ENCODE data around the gene FABP6. TPM values are rescaled to one million over a fixed set of nuclear protein-coding genes. Genes with fewer than 3 reads are reported as not detected.
A peak's percentile ranks its signal among the peaks of the same experiment; 100 is the strongest.

Gene FABP6
- total RNA-seq, 1 experiment from 2014 or later = 2.9 TPM

DNA sequence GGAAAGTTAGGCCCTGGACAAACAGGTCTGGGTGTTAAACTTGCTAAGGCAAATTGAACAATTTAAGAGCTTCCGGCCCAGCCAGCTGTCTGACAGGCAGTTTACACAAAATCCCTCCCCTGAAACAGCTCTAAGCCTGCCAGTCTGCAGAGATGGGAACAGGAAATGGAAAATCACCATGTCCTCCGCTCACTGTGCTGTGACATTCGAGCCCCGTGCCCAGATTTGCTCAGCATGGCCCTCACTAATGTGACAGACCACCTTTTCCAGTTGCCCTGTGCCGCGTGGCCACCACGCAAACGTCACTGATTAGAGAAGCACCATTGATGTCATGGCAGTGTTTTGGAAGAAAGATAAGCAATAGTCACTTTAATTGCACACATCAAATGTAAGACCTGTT is 42.1 kb downstream of the FABP6 start:
- H3K36me3 Mint-ChIP-seq = peaks cover 26% of the 10 kb centered on the region
- peaks cover 52% of the 10 kb centered on the region for H3K4me1 Mint-ChIP-seq
- ChIA-PET CTCF (interaction anchor here (0.5 to 1.6 kb wide), 8 partner anchors 10 to 250 kb away, joined by 3 to 10 read pairs (median 4); no protein-coding TSS in a partner anchor), POLR2A (interaction anchor here (1.2 kb wide), 1 partner anchor 62 kb away, joined by 5 read pairs; no protein-coding TSS in a partner anchor)
- H3K27ac Mint-ChIP-seq = peak overlapping the region; percentile 95
- ATAC-seq (peak; percentile 44), DNase-seq (ENCODE audit: low spot score) (no peak)
- no peaks in the 10 kb centered on the region for H3K27me3 Mint-ChIP-seq (ENCODE audit: low read depth)
- H3K4me3 Mint-ChIP-seq = no peak overlapping the region
- no peak for TF ChIP-seq NFATC4 (CRISPR knock-in tag; IDR thresholded peaks at IDR 0.05)
- TF ChIP-seq USF2 (CRISPR knock-in tag; IDR thresholded peaks at IDR 0.05) = no peak
- TF ChIP-seq, protein P1, sequence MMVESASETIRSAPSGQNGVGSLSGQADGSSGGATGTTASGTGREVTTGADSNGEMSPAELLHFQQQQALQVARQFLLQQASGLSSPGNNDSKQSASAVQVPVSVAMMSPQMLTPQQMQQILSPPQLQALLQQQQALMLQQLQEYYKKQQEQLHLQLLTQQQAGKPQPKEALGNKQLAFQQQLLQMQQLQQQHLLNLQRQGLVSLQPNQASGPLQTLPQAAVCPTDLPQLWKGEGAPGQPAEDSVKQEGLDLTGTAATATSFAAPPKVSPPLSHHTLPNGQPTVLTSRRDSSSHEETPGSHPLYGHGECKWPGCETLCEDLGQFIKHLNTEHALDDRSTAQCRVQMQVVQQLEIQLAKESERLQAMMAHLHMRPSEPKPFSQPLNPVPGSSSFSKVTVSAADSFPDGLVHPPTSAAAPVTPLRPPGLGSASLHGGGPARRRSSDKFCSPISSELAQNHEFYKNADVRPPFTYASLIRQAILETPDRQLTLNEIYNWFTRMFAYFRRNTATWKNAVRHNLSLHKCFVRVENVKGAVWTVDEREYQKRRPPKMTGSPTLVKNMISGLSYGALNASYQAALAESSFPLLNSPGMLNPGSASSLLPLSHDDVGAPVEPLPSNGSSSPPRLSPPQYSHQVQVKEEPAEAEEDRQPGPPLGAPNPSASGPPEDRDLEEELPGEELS (CRISPR knock-in tag; IDR thresholded peaks at IDR 0.05) = no peak
- TF ChIP-seq ZNF138 (CRISPR knock-in tag; conservative IDR thresholded peaks at IDR 0.05) = no peak
- TF ChIP-seq ETV6 (CRISPR knock-in tag; IDR thresholded peaks at IDR 0.05) = 0 out of 2 replicates have a peak, but pooled peaks have one; percentile 49
- H3K9me3 Mint-ChIP-seq = no peaks in the 10 kb centered on the region

DNA sequence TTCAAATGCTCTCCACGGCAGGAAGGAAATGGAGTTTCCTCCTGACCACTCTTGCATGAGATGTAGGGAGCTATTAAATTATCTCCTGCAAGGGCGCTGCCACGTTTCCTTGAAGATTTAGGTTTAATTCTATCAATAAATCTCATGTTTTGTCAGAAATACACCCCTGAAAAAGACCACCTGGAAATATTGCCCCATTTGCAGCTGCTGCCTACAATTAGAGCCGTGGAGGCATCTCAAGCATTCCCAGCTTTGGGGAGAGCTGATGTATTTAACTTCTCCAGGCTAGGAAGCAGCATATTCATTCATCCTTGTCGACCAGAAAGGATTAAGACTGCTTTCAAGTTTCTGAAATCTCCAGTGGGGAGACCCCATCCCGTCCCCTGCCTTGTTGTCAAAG is 42.5 kb downstream of the FABP6 start:
- no peaks in the 10 kb centered on the region for H3K9me3 Mint-ChIP-seq
- H3K4me1 Mint-ChIP-seq = peaks cover 47% of the 10 kb centered on the region
- ChIA-PET CTCF (interaction anchor here (0.9 to 1.6 kb wide), 7 partner anchors 10 to 250 kb away, joined by 3 to 10 read pairs (median 4); no protein-coding TSS in a partner anchor), POLR2A (interaction anchor here (0.6 to 1.2 kb wide), 2 partner anchors 62 to 69 kb away, joined by 3 to 5 read pairs; no protein-coding TSS in a partner anchor)
- H3K27ac Mint-ChIP-seq = peak overlapping the region; percentile 95
- no peaks in the 10 kb centered on the region for H3K27me3 Mint-ChIP-seq (ENCODE audit: low read depth)
- peak; percentile 8; the same call in 1 of the 2 replicates for ATAC-seq
- no peak for DNase-seq (ENCODE audit: low spot score)
- H3K36me3 Mint-ChIP-seq = peaks cover 28% of the 10 kb centered on the region
- TF ChIP-seq EMX1 (CRISPR knock-in tag; IDR thresholded peaks at IDR 0.05) = no peak
- TF ChIP-seq ZNF121 (CRISPR knock-in tag; IDR thresholded peaks at IDR 0.05) = no peak
- no peak for TF ChIP-seq ELF4 (CRISPR knock-in tag; IDR thresholded peaks at IDR 0.05; ENCODE audit: low read depth)
- TF ChIP-seq CDX4 (CRISPR knock-in tag; IDR thresholded peaks at IDR 0.05; ENCODE audit: borderline replicate concordance) = no peak
- no peak for TF ChIP-seq AR (CRISPR knock-in tag; IDR thresholded peaks at IDR 0.05)
- no peak for TF ChIP-seq USF1 (CRISPR knock-in tag; IDR thresholded peaks at IDR 0.05)
- TF ChIP-seq E2F1 (CRISPR knock-in tag; IDR thresholded peaks at IDR 0.05) = no peak
- TF ChIP-seq, protein P2, sequence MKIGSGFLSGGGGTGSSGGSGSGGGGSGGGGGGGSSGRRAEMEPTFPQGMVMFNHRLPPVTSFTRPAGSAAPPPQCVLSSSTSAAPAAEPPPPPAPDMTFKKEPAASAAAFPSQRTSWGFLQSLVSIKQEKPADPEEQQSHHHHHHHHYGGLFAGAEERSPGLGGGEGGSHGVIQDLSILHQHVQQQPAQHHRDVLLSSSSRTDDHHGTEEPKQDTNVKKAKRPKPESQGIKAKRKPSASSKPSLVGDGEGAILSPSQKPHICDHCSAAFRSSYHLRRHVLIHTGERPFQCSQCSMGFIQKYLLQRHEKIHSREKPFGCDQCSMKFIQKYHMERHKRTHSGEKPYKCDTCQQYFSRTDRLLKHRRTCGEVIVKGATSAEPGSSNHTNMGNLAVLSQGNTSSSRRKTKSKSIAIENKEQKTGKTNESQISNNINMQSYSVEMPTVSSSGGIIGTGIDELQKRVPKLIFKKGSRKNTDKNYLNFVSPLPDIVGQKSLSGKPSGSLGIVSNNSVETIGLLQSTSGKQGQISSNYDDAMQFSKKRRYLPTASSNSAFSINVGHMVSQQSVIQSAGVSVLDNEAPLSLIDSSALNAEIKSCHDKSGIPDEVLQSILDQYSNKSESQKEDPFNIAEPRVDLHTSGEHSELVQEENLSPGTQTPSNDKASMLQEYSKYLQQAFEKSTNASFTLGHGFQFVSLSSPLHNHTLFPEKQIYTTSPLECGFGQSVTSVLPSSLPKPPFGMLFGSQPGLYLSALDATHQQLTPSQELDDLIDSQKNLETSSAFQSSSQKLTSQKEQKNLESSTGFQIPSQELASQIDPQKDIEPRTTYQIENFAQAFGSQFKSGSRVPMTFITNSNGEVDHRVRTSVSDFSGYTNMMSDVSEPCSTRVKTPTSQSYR (CRISPR knock-in tag; IDR thresholded peaks at IDR 0.05) = no peak
- TF ChIP-seq, protein P3, sequence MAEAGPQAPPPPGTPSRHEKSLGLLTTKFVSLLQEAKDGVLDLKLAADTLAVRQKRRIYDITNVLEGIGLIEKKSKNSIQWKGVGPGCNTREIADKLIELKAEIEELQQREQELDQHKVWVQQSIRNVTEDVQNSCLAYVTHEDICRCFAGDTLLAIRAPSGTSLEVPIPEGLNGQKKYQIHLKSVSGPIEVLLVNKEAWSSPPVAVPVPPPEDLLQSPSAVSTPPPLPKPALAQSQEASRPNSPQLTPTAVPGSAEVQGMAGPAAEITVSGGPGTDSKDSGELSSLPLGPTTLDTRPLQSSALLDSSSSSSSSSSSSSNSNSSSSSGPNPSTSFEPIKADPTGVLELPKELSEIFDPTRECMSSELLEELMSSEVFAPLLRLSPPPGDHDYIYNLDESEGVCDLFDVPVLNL (CRISPR knock-in tag; IDR thresholded peaks at IDR 0.05; ENCODE audit: borderline replicate concordance, low read depth) = no peak
- TF ChIP-seq ZNF232 (CRISPR knock-in tag; IDR thresholded peaks at IDR 0.05) = no peak
- TF ChIP-seq TCF7 (CRISPR knock-in tag; IDR thresholded peaks at IDR 0.05; ENCODE audit: low read depth) = no peak
- no peak for TF ChIP-seq ZBTB43 (CRISPR knock-in tag; IDR thresholded peaks at IDR 0.05)
- no peak for TF ChIP-seq SMAD4 (CRISPR knock-in tag; IDR thresholded peaks at IDR 0.05)
- TF ChIP-seq PRRX2 (CRISPR knock-in tag; IDR thresholded peaks at IDR 0.05) = no peak
- no peak overlapping the region for H3K4me3 Mint-ChIP-seq
